IPS DF 6.9 (cell line): ENCODE measurements around the gene KMT5B.

ENCODE experiments used
- DNase-seq: peaks from one replicate; pipeline ENCODE4 v3.0.0-alpha.2; 2013; ENCODE audit warnings: low read depth, low spot score
- H3K27ac ChIP-seq: one replicate; pipeline ENCODE4 v1.5.1; 2013; ENCODE audit warnings: low read length, control low read depth
- H3K27me3 ChIP-seq: 2 replicates; pipeline ENCODE4 v1.6.1; 2013; ENCODE audit warnings: mild to moderate bottlenecking, low read length; ENCODE audit not compliant: control insufficient read depth, insufficient read depth
- H3K36me3 ChIP-seq: 2 replicates; pipeline ENCODE4 v1.6.1; 2013; ENCODE audit warnings: low read length; ENCODE audit not compliant: control insufficient read depth, insufficient read depth
- H3K4me1 ChIP-seq: 2 replicates; pipeline ENCODE4 v1.6.1; 2013; ENCODE audit warnings: low read length; ENCODE audit not compliant: control insufficient read depth, insufficient read depth
- H3K4me3 ChIP-seq: 2 replicates; pipeline ENCODE4 v1.5.1; 2013; ENCODE audit warnings: mild to moderate bottlenecking, low read length
- H3K9me3 ChIP-seq: 2 replicates; pipeline ENCODE4 v1.6.1; 2013; ENCODE audit warnings: low read length, inconsistent platforms; ENCODE audit not compliant: control insufficient read depth, insufficient read depth
- WGBS: extraction: QIAGEN DNeasy Blood & Tissue Kit; methylation state at CpG from one replicate; pipeline ENCODE4 v1.1.7; 2013; ENCODE audit warnings: mixed read lengths, missing lambda C conversion rate; ENCODE audit not compliant: insufficient read length, insufficient coverage; 5-methylcytosine and 5-hydroxymethylcytosine counted together

Gene KMT5B

DNA sequence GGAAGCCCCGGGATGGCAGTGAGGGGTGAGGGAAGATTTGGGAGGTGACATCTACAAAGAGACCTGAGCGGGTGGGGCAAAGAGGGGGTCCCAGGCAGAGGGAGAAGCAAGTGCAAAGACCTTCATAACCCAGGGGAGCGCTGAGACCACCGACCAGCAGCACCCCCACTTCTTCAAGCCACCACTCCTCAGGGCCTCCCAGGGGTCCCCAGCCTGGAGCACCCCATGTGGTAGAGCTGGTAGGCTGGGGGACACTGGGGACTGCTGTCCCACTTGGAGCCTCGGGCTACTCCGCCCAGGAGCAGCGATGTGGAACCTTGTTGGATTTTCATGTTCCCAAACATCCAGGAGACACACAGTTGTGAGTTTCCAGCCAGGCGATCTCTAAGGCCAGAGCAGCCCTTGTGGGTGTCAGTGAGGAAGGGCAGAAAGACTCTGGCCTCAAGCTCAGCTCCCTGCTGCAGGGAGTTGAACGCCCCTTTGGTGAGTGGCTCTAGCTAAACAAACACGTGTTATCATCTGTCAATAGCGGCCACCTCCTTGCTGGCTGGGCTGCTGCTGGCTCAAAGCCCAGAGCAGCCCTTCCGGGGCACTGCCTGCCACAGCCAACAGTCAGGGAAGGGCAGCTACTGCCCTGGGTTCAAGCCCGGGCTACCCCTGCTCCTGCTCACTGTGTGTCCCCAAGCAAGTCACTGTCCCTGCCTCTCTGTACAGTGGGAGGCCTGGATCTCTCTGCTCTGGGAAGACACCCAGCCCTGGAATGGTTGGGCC, 66.2 kb downstream of the KMT5B start:
- H3K4me3 ChIP-seq, result no peak overlapping the region
- WGBS, result no CpG with 5 or more reads among the region's 13 CpGs
- no peak for DNase-seq

DNA sequence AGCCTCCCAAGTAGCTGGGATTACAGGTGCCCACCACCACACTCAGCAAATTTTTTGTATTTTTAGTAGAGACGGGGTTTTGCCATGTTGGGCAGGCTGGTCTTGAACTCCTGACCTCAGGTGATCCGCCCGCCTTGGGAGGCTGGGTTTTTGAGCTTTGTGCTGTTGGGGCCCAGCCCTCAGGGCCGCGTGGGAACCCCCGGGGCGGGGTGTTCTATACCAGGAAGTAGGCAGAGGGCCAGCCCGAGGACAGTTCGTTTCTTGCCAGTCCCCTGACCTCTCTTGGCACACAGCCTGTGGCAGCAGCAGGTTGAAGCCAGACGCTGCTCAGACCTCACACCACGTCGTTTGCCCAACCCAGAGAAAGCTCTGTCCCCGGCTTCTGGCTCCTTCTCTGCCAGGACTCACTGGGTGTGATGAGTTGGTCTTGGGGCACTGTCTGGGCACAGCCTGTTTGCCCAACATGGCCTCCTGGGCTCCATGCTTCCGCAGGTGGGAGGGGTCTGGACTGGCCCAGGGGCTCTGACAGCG, 67.0 kb downstream of the KMT5B start:
- Histone ChIP-seq H3K4me3 (no peak overlapping the region), H3K27me3 (no peaks in the 10 kb centered on the region), H3K4me1 (no peaks in the 10 kb centered on the region), H3K9me3 (no peaks in the 10 kb centered on the region), H3K27ac (no peak overlapping the region), H3K36me3 (no peaks in the 10 kb centered on the region; the same call in 1 of the 2 replicates)
- no peak for DNase-seq
- WGBS, result no CpG with 5 or more reads among the region's 15 CpGs

More for the DNA sequence above, 66.2 kb downstream of the KMT5B start:
- Histone ChIP-seq H3K27me3 (no peaks in the 10 kb centered on the region), H3K4me1 (no peaks in the 10 kb centered on the region), H3K9me3 (no peaks in the 10 kb centered on the region), H3K27ac (no peak overlapping the region), H3K36me3 (no peaks in the 10 kb centered on the region)

DNA sequence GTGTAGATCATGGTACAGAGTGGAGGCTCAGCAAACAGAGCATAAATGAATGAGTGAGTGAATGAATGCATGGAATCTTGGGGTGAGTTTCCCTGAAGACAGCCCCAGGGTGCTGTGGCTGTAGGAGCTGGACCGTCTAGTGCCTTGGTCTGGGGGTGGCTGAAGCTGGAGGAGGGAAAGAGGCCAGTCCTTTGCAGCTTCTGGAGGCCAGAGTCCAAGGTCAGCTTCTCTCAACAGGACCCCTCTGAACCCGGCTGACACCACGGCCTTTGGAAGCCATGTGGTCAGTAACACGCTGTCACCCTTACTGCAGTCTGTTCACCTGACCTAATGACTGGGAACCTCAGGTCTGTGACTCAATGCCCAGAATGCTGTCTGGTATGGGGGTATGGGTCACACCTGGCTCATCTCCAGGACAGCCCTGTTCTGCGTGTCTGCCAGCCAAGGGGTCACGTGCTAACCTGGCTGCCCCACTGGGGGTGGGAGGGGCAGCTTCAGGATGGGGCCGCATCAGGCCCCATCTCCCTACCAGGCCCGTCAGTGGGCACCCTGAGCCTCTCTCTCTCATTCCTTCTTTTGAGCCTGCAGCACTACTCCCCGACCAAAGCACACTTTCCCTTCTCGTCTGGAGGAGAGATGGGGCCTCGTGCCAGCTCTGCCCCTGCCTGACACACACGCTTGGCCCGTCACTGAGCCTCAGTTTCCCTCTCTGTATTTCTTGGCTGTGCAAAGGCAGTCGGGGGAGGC, 67.8 kb downstream of the KMT5B start:
- Histone ChIP-seq H3K4me1 (no peaks in the 10 kb centered on the region), H3K4me3 (no peak overlapping the region), H3K36me3 (no peaks in the 10 kb centered on the region; the same call in 1 of the 2 replicates), H3K9me3 (no peaks in the 10 kb centered on the region), H3K27ac (no peak overlapping the region), H3K27me3 (no peaks in the 10 kb centered on the region)
- WGBS, result no CpG with 5 or more reads among the region's 14 CpGs
- DNase-seq, result no peak

DNA sequence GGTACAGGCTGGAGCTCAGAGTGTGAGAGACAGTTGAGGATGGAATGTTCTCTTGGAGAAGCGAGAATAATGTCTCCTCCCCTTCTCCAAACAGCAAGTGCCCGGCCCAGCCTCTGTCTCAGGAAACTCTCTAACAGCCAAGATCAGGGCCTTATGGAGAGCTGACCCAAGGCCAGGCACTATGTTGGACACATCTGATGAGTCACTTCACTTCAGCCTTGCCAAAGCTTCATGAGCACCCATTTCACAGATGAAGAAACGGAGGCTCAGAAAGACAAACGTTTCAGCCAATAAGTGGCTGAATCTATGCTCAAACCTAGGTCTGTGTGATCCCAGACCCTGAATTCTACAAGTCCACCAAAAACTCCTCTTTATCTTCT, 69.8 kb downstream of the KMT5B start:
- Histone ChIP-seq H3K27me3 (no peaks in the 10 kb centered on the region), H3K4me3 (no peak overlapping the region), H3K27ac (no peak overlapping the region), H3K9me3 (no peaks in the 10 kb centered on the region), H3K36me3 (no peaks in the 10 kb centered on the region; the same call in 1 of the 2 replicates), H3K4me1 (no peaks in the 10 kb centered on the region)
- WGBS, result no CpG with 5 or more reads among the region's 4 CpGs
- no peak for DNase-seq

DNA sequence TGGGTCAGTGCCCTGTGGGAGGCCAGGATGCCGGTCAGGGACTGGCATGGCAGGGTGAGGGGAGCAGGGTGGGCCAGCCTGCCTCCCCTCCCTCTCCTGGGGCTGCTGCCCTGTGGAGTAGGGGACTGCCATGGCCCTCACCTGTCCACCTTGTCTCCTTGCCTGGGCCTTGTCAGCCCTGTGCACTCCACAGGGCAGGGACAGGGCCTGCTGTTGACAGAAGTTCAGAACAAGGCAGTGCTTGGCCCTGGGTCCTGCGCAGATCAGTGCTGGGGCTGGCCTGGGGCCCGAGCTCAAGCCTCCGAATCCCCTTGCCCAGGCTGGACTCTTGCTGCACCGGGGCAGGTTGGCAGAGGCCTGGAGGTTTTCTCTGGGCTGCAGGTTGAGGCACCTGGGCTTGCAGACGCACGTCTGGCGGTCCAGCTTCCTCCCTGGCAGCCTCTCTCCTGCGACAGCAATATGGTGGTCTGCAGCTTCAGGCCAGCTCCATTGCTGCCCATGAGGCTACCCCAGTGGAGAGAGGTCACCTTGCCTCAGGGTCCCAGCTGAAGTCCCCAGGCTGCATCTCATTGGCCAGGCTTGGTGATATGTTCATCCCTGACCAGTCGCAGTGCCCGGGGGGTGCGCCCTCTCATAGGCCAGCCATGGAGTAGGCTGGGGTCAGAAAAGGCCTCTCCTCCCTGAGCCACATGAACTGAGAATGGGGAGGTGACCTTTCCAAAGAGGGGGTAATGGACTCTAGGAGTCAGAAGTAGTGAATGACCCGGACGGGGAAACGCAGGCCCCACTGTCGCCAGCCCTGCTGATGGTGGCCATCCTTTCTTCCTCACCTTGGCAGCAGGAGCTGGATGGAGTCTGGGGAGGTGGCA, 70.4 kb downstream of the KMT5B start:
- no peaks in the 10 kb centered on the region for H3K27me3 ChIP-seq
- H3K4me1 ChIP-seq, result no peaks in the 10 kb centered on the region
- no peak overlapping the region for H3K4me3 ChIP-seq
- WGBS, result no CpG with 5 or more reads among the region's 16 CpGs
- no peak overlapping the region for H3K27ac ChIP-seq
- no peaks in the 10 kb centered on the region for H3K9me3 ChIP-seq
- DNase-seq, result no peak
- H3K36me3 ChIP-seq, result no peaks in the 10 kb centered on the region; the same call in 1 of the 2 replicates

DNA sequence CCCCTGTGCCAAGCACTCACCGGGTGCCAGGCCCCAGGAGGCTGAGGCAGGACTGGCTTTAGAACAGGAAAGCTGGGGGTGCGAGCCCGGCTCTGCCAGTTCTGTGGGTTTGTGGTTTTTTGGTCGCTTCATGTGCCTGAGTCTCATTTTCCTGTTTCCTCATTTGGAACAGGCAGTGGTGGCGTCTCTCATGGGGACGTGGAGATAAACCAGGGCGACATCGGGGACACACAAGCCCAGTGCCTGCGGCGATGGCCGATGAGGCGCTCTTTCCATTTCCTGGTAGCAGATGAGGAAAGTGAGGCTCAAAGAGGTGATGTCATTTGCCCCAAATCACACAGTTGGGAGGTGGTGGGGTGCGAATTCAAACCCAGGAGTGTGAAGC, 71.1 kb downstream of the KMT5B start:
- Histone ChIP-seq H3K4me1 (no peaks in the 10 kb centered on the region), H3K36me3 (no peaks in the 10 kb centered on the region; the same call in 1 of the 2 replicates), H3K27ac (no peak overlapping the region), H3K9me3 (no peaks in the 10 kb centered on the region), H3K4me3 (no peak overlapping the region), H3K27me3 (no peaks in the 10 kb centered on the region)
- no peak for DNase-seq
- no CpG with 5 or more reads among the region's 13 CpGs for WGBS

DNA sequence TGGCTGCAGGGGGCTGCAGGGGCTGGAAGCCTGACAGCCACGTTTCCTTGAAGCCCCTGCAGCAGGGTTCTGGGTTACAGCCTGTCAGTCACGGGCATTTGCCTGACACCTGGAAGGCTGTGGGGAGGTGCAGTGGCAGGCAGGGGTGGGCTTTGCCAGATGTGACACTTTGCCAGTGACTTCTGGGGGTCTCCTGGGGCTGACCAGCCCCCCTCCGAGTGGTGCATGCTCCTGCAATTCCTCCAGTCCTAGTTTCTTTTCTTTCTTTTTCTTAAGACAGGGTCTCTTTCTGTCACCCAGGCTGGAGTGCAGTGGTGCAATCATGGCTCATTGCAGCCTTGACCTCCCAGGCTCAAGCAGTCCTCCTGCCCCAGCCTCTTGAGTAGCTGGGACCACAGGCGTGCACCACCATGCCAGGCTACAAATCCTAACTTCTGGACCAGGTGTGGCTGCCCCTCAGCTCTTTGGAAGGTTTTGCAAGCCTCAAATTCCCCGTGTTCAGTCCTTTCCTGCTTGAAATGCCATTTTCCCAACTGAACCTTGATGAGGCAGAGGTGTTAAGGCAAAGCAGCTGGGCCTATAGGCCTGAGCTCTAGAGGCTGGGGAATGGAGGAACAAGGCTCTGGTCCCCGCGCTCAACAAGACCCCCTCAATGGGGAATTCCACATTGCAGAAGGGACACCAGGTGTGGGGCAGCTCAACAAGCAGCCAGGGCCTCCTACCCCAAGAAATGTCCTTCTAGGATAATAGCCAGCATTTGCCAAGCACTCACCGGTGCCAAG, 71.7 kb downstream of the KMT5B start:
- no CpG with 5 or more reads among the region's 8 CpGs for WGBS
- Histone ChIP-seq H3K4me3 (no peak overlapping the region), H3K27me3 (no peaks in the 10 kb centered on the region), H3K36me3 (no peaks in the 10 kb centered on the region; the same call in 1 of the 2 replicates), H3K4me1 (no peaks in the 10 kb centered on the region), H3K9me3 (no peaks in the 10 kb centered on the region), H3K27ac (no peak overlapping the region)
- no peak for DNase-seq

DNA sequence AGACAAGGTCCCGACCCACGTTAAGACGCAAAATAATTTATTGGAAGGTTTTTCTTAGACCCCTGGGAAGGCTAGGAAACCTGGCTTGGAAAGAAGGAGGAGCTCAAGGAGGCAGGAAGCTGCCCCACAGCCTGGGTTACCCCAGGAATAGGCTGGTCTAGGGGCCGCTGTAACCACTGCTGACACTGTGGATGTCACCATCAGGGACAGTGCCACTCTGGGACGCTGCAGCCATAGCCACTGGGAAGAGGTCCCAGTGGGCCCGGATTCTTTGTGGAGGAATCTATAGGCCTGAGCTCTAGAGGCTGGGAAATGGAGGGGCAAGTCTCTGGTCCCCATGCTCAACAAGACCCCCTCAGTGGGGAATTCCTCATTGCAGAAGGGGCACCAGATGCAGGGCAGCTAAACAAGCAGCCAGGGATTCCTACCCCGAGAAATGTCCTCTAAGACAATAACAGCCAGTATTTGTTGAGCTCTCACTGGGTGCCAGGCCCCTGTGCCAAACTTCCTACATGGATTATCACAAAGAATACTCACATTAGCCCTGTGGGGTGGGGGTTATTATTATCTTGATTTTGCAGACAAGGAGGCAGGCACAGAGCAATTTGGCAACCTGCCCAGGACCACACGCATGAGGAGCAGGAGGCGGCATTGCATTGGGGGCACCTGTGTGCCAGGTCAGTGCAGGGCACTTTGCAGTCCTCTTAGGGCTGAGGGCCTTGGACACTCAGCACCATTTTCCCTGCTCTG, 72.4 kb downstream of the KMT5B start:
- no CpG with 5 or more reads among the region's 9 CpGs for WGBS
- Histone ChIP-seq H3K9me3 (no peaks in the 10 kb centered on the region), H3K36me3 (no peaks in the 10 kb centered on the region; the same call in 1 of the 2 replicates), H3K4me3 (no peak overlapping the region), H3K4me1 (no peaks in the 10 kb centered on the region), H3K27me3 (no peaks in the 10 kb centered on the region), H3K27ac (no peak overlapping the region)
- DNase-seq, result no peak

DNA sequence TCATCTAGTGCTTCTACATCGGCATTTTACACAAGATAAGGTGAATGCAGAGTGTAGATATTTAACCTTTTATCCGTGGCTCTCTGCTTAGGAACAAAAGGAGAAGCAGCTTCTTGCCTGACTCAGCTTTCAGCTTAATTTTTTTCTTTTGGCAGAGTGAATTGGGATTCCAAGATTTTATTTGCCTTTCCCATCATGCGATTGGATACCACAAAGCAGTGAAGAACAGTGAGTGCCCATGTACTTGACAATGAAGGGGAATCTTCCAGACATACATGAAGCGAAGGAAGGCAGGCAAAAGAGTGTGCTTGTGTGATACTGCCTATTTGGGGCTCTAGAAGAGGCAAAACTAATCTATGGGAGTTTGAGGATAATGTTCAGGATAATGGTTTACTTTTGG, 74.9 kb downstream of the KMT5B start:
- no peaks in the 10 kb centered on the region; the same call in 1 of the 2 replicates for H3K36me3 ChIP-seq
- no CpG with 5 or more reads among the region's 4 CpGs for WGBS
- no peaks in the 10 kb centered on the region for H3K27me3 ChIP-seq
- DNase-seq, result no peak
- no peaks in the 10 kb centered on the region; the same call in 1 of the 2 replicates for H3K9me3 ChIP-seq
- H3K27ac ChIP-seq, result no peak overlapping the region
- no peak overlapping the region for H3K4me3 ChIP-seq
- no peaks in the 10 kb centered on the region for H3K4me1 ChIP-seq
